Measurements from ENCODE around the gene PLK1. TPM values are rescaled to one million over a fixed set of nuclear protein-coding genes. Genes with fewer than 3 reads are reported as not detected.
A peak's percentile ranks its signal among the peaks of the same experiment; 100 is the strongest.
"Not testable (repeated sequence)": the region's sequence is repeated elsewhere in the genome, so short reads cannot be mapped to it uniquely, and the experiment has no call there.

The PLK1 gene
- total RNA-seq (under 1 TPM; 0.58 to 0.98 (median 0.82) TPM), polyA plus RNA-seq (under 1 TPM; 0.43 to 0.87 (median 0.57) TPM)
- long read RNA-seq, donor 1, result 0 reads
- long read RNA-seq, donor 2, result 0 reads

DNA sequence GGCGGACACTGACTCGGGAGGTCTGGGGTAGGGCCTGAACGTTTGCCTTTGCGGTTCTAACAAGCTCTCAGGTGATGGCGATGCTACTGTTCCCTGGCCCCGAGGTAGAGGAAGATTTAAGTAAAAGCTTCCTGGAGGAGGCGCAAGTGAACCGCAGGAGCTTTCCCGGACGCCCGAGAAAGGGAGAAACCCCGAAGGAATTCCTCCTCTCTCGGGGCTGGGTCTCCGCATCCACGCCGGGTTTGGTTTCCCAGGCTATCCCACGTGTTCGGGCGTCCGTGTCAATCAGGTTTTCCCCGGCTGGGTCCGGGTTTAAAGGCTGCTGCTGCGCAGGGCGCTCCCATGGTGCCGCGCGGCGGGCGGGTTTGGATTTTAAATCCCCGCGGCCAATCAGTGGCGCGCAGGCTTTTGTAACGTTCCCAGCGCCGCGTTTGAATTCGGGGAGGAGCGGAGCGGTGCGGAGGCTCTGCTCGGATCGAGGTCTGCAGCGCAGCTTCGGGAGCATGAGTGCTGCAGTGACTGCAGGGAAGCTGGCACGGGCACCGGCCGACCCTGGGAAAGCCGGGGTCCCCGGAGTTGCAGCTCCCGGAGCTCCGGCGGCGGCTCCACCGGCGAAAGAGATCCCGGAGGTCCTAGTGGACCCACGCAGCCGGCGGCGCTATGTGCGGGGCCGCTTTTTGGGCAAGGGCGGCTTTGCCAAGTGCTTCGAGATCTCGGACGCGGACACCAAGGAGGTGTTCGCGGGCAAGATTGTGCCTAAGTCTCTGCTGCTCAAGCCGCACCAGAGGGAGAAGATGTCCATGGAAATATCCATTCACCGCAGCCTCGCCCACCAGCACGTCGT is at the start of gene PLK1:
Gene PLK1 (plus strand): TSS at position 460 of the 844 bp plus-strand sequence. CDS start 44 bp downstream, at position 504.
- Histone ChIP-seq H3K4me1 (peaks cover 4% of the 10 kb centered on the region), H3K36me3 (ENCODE audit: insufficient read depth in 1 of 2, low read depth in 1 of 2) (peaks cover 2 to 41% of the 10 kb centered on the region in 2 donors), H3K27ac (no peak within 1 kb of the TSS), H3K27me3 (ENCODE audit: insufficient read depth in 3 of 3, low read length in 2 of 3) (no peaks in the 10 kb centered on the region), H3K4me3 (peak within 1 kb of the TSS; percentile 65), H3K9me3 (no peaks in the 10 kb centered on the region)
- ATAC-seq (peak; percentile 87 to 96 (median 90)), DNase-seq (peak; percentile 77 to 83)
- 1 to 2% (median 1%) methylated on average over 74 to 75 of the region's 75 CpGs for WGBS, 3 donors
- TF ChIP-seq, protein P1, sequence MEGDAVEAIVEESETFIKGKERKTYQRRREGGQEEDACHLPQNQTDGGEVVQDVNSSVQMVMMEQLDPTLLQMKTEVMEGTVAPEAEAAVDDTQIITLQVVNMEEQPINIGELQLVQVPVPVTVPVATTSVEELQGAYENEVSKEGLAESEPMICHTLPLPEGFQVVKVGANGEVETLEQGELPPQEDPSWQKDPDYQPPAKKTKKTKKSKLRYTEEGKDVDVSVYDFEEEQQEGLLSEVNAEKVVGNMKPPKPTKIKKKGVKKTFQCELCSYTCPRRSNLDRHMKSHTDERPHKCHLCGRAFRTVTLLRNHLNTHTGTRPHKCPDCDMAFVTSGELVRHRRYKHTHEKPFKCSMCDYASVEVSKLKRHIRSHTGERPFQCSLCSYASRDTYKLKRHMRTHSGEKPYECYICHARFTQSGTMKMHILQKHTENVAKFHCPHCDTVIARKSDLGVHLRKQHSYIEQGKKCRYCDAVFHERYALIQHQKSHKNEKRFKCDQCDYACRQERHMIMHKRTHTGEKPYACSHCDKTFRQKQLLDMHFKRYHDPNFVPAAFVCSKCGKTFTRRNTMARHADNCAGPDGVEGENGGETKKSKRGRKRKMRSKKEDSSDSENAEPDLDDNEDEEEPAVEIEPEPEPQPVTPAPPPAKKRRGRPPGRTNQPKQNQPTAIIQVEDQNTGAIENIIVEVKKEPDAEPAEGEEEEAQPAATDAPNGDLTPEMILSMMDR (IDR thresholded peaks at IDR 0.05), result peak; percentile 8
- intact Hi-C loops (cut with DNase I), result loop anchor here in 1 of 2 donors (10.0 kb wide), 1 partner anchor 356 kb away; no protein-coding TSS in a partner anchor

DNA sequence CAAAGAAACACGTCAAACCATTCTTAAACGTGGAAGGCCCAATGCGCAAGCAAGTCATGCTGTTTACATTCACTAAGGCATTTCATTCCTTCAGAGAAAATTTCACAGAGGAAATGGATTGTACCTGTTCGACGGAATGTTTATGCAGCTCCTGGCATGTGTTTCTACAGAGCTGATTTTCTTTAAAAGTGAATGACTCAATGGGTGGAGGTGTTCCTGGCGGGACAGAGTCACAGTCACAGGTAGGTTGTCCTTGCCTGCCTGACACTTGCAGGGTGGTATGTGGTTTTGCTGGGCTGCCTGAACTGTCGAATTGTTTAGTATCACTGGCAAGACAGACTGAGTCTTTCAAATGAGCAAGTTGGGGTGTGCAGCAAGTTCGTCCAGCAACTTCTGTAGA is 49.2 kb upstream of the PLK1 start:
- Histone ChIP-seq H3K27me3 (ENCODE audit: insufficient read depth in 3 of 3, low read length in 2 of 3) (no peaks in the 10 kb centered on the region), H3K36me3 (ENCODE audit: insufficient read depth in 1 of 2, low read depth in 1 of 2) (peaks cover 7 to 71% of the 10 kb centered on the region in 2 donors), H3K27ac (no peak overlapping the region), H3K4me1 (no peaks in the 10 kb centered on the region), H3K4me3 (no peak overlapping the region), H3K9me3 (no peaks in the 10 kb centered on the region)
- no peak for DNase-seq
- no peak for ATAC-seq
- intact Hi-C loops (cut with DNase I), result no loop called here
- TF ChIP-seq, protein P1 (IDR thresholded peaks at IDR 0.05), result no peak
- 95 to 97% (median 95%) methylated on average over 8 of the region's 8 CpGs for WGBS, 3 donors

DNA sequence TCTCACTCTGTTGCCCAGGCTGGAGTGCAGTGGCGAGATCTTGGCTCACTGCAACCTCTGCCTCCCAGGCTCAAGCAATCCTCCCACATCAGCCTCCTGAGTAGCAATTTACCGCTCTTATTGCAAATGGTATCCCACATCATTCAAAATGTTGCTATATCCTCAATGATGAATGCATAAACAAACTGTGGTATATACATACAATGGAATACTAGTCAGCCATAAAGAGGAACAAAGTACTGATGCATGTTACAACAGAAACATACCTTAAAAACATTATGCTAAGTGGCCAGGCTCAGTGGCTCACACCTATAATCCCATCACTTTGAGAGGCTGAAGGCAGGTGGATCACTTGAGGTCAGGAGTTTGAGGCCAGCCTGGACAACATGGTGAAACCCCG is 46.8 kb upstream of the PLK1 start:
- intact Hi-C loops (cut with DNase I); H3K4me3 ChIP-seq; ATAC-seq; H3K27me3 ChIP-seq (ENCODE audit: insufficient read depth in 3 of 3, low read length in 2 of 3); DNase-seq; H3K27ac ChIP-seq; H3K4me1 ChIP-seq; H3K9me3 ChIP-seq: not testable (repeated sequence)
- H3K36me3 ChIP-seq (ENCODE audit: insufficient read depth in 1 of 2, low read depth in 1 of 2), result peaks cover 0 to 76% of the 10 kb centered on the region in 2 donors
- 96 to 100% (median 98%) methylated on average over 3 of the region's 3 CpGs for WGBS, 3 donors

GRCh38 chr16:23634461-23635036 is 44.1 kb upstream of the PLK1 start:
- TF ChIP-seq, protein P1 (IDR thresholded peaks at IDR 0.05), result no peak
- Histone ChIP-seq H3K36me3 (ENCODE audit: insufficient read depth in 1 of 2, low read depth in 1 of 2) (peaks cover 0 to 70% of the 10 kb centered on the region in 2 donors), H3K4me1 (no peaks in the 10 kb centered on the region), H3K27me3 (ENCODE audit: insufficient read depth in 3 of 3, low read length in 2 of 3) (no peaks in the 10 kb centered on the region), H3K4me3 (no peak overlapping the region), H3K27ac (no peak overlapping the region), H3K9me3 (no peaks in the 10 kb centered on the region)
- ATAC-seq (no peak), DNase-seq (no peak)
- 94 to 97% (median 96%) methylated on average over 4 of the region's 4 CpGs for WGBS, 3 donors
- intact Hi-C loops (cut with DNase I), result no loop called here

GRCh38 chr16:23635958-23636357 is 42.7 kb upstream of the PLK1 start:
- H3K36me3 ChIP-seq (ENCODE audit: insufficient read depth in 1 of 2, low read depth in 1 of 2), result peaks cover 0 to 63% of the 10 kb centered on the region in 2 donors
- H3K27me3 ChIP-seq (ENCODE audit: insufficient read depth in 3 of 3, low read length in 2 of 3), result no peaks in the 10 kb centered on the region
- no peaks in the 10 kb centered on the region for H3K9me3 ChIP-seq
- H3K4me3 ChIP-seq, result no peak overlapping the region
- intact Hi-C loops (cut with DNase I), result no loop called here
- TF ChIP-seq, protein P1 (IDR thresholded peaks at IDR 0.05), result no peak
- no peak for ATAC-seq
- no peak overlapping the region for H3K27ac ChIP-seq
- no peak for DNase-seq
- peaks cover 9% of the 10 kb centered on the region for H3K4me1 ChIP-seq

All from psoas muscle (tissue), 8 donors.